ENCODE data around the gene EHF. TPM values are rescaled to one million over a fixed set of nuclear protein-coding genes. Genes with fewer than 3 reads are reported as not detected.

Gene EHF
- total RNA-seq, 1 donor from 2014 or later = 1.1 TPM

DNA sequence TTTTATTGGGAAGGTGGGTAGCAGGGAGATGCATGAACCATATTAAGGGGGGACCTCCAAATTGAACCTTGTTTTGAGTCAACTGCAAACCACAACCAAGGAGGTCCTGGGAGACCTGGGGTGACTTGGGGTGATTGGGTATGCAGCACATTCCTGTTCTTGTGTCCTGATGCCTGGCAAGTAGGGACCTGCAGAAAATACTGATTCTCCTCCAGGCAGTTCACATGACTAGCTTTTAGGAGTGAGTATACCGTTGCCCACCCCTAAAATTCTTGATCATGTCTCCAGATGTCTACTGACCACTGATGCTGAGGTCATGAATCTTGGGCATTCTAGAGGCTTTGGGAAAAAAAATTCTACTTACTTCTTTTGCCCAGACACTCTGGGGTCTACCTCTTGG, 6.3 kb downstream of the EHF start:
- Mint-ChIP-seq H3K36me3 (ENCODE audit: low read depth) (no peaks in the 10 kb centered on the region), H3K27me3 (peaks cover 3% of the 10 kb centered on the region), H3K27ac (no peak overlapping the region), H3K4me1 (peaks cover 13% of the 10 kb centered on the region), H3K9me3 (no peaks in the 10 kb centered on the region), H3K4me3 (no peak overlapping the region)
- DNase-seq (no peak), ATAC-seq (ENCODE audit: low read depth) (no peak)
- intact Hi-C loops (cut with micrococcal nuclease) = no loop called here
- TF ChIP-seq, protein P1, sequence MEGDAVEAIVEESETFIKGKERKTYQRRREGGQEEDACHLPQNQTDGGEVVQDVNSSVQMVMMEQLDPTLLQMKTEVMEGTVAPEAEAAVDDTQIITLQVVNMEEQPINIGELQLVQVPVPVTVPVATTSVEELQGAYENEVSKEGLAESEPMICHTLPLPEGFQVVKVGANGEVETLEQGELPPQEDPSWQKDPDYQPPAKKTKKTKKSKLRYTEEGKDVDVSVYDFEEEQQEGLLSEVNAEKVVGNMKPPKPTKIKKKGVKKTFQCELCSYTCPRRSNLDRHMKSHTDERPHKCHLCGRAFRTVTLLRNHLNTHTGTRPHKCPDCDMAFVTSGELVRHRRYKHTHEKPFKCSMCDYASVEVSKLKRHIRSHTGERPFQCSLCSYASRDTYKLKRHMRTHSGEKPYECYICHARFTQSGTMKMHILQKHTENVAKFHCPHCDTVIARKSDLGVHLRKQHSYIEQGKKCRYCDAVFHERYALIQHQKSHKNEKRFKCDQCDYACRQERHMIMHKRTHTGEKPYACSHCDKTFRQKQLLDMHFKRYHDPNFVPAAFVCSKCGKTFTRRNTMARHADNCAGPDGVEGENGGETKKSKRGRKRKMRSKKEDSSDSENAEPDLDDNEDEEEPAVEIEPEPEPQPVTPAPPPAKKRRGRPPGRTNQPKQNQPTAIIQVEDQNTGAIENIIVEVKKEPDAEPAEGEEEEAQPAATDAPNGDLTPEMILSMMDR (IDR thresholded peaks at IDR 0.05) = no peak
- POLR2A ChIA-PET = no interaction called here
- CTCF ChIA-PET = interaction anchor here (4.0 kb wide), 1 partner anchor 41 kb away, joined by 14 read pairs; no protein-coding TSS in a partner anchor

DNA sequence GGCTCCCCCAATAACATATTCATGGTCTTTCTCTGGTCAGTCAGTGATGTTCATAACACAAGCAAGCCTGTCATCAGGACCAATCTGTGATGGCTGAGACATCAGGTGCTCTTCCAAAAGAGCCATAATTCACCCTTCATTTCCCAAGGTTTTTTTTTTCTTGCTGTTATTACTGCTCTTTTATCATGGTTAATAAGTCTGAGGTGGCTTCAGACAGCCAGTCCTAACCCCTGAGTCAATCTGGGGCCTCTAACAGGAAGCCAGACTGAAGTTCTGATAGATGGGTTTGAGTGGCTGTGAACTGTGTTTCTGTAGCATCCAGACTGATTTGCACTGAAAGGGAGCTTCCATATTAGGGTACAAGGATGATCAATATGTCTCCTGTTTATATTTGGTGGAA, 8.8 kb downstream of the EHF start:
- H3K27ac Mint-ChIP-seq = no peak overlapping the region
- ChIA-PET POLR2A (no interaction called here), CTCF (no interaction called here)
- no peaks in the 10 kb centered on the region for H3K9me3 Mint-ChIP-seq
- peaks cover 17% of the 10 kb centered on the region for H3K4me1 Mint-ChIP-seq
- no peak for DNase-seq
- intact Hi-C loops (cut with micrococcal nuclease) = no loop called here
- TF ChIP-seq, protein P1 (IDR thresholded peaks at IDR 0.05) = no peak
- no peaks in the 10 kb centered on the region for H3K36me3 Mint-ChIP-seq (ENCODE audit: low read depth)
- no peak for ATAC-seq (ENCODE audit: low read depth)
- no peak overlapping the region for H3K4me3 Mint-ChIP-seq
- peaks cover 1% of the 10 kb centered on the region for H3K27me3 Mint-ChIP-seq

DNA sequence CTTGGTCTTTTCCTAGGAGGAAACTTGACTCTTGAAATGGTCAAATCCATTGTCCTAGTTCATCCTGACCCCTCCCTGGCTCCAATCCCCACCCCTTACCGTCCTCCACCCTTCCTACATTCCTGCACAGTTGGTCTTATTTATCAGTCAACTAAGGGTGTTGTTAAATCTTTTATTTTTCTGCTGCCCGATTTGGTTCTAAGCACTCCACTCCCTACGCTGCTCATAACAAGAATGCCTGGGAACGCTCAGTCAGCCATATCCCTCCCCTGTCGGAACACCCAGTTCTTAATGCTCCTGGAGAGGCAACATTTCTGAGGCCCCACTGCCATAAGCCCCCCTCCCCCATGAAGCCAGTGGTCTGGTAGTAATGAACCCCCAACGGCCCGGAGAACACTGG, 9.7 kb downstream of the EHF start:
- Mint-ChIP-seq H3K9me3 (no peaks in the 10 kb centered on the region), H3K36me3 (ENCODE audit: low read depth) (no peaks in the 10 kb centered on the region), H3K4me3 (no peak overlapping the region), H3K4me1 (peaks cover 16% of the 10 kb centered on the region), H3K27ac (no peak overlapping the region), H3K27me3 (no peaks in the 10 kb centered on the region)
- TF ChIP-seq, protein P1 (IDR thresholded peaks at IDR 0.05) = no peak
- ChIA-PET POLR2A (no interaction called here), CTCF (no interaction called here)
- ATAC-seq (ENCODE audit: low read depth) = no peak
- DNase-seq = no peak
- intact Hi-C loops (cut with micrococcal nuclease) = no loop called here

DNA sequence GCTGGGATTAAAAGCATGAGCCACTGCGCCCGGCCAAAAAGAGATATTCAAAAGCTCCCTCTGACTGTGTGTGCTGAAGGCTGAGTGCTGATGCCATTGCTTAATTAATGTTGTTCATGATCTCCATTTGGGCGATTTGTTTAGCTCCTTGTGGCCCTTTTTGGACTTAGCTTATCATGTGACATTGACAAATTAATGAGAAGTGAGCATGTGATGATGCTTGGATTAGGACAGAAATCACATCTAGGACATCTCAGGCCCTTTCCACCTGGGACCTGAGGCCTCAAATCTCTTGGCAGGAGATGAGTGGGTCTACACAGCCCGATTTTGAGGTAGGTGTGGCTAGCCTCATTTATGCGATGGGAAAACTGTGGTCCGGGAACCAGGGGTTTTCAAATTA, 10.4 kb downstream of the EHF start:
- Mint-ChIP-seq H3K4me3 (no peak overlapping the region), H3K27me3 (no peaks in the 10 kb centered on the region), H3K36me3 (ENCODE audit: low read depth) (no peaks in the 10 kb centered on the region), H3K4me1 (peaks cover 16% of the 10 kb centered on the region), H3K27ac (no peak overlapping the region), H3K9me3 (no peaks in the 10 kb centered on the region)
- ATAC-seq (ENCODE audit: low read depth) (no peak), DNase-seq (no peak)
- CTCF ChIA-PET = interaction anchor here (1.3 kb wide), 1 partner anchor 45 kb away, joined by 3 read pairs; no protein-coding TSS in a partner anchor
- TF ChIP-seq, protein P1 (IDR thresholded peaks at IDR 0.05) = no peak
- intact Hi-C loops (cut with micrococcal nuclease) = no loop called here
- POLR2A ChIA-PET = no interaction called here

DNA sequence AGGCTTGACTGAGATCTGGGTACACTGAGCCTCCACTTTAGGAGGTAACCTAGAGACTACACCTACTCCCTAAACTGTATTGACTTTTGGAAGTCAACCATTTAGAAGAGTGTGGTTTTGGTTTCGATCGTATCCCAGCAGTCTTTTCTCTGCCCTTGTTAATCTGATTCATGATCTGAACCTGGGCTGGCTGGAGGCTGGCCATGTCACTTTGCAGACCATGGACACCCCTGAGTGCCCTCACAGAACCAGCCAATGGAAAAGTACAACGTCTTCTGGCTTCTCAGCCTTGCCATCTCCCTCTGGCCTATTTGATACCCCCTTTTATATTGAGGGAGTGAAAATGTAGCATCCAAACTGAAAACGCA, 10.8 kb downstream of the EHF start:
- DNase-seq (no peak), ATAC-seq (ENCODE audit: low read depth) (no peak)
- CTCF ChIA-PET = interaction anchor here (0.8 to 1.3 kb wide), 2 partner anchors 21 to 45 kb away, joined by 3 read pairs; no protein-coding TSS in a partner anchor
- TF ChIP-seq, protein P1 (IDR thresholded peaks at IDR 0.05) = no peak
- no peaks in the 10 kb centered on the region for H3K9me3 Mint-ChIP-seq
- H3K4me3 Mint-ChIP-seq = no peak overlapping the region
- POLR2A ChIA-PET = no interaction called here
- no peaks in the 10 kb centered on the region for H3K27me3 Mint-ChIP-seq
- intact Hi-C loops (cut with micrococcal nuclease) = no loop called here
- peaks cover 16% of the 10 kb centered on the region for H3K4me1 Mint-ChIP-seq
- H3K36me3 Mint-ChIP-seq (ENCODE audit: low read depth) = no peaks in the 10 kb centered on the region
- H3K27ac Mint-ChIP-seq = no peak overlapping the region

Data from activated B cell treated with CpG ODN at 0.5 μM for 24 hours (primary cell).